ENCODE data around the gene MROH7.

MROH7 gene

DNA sequence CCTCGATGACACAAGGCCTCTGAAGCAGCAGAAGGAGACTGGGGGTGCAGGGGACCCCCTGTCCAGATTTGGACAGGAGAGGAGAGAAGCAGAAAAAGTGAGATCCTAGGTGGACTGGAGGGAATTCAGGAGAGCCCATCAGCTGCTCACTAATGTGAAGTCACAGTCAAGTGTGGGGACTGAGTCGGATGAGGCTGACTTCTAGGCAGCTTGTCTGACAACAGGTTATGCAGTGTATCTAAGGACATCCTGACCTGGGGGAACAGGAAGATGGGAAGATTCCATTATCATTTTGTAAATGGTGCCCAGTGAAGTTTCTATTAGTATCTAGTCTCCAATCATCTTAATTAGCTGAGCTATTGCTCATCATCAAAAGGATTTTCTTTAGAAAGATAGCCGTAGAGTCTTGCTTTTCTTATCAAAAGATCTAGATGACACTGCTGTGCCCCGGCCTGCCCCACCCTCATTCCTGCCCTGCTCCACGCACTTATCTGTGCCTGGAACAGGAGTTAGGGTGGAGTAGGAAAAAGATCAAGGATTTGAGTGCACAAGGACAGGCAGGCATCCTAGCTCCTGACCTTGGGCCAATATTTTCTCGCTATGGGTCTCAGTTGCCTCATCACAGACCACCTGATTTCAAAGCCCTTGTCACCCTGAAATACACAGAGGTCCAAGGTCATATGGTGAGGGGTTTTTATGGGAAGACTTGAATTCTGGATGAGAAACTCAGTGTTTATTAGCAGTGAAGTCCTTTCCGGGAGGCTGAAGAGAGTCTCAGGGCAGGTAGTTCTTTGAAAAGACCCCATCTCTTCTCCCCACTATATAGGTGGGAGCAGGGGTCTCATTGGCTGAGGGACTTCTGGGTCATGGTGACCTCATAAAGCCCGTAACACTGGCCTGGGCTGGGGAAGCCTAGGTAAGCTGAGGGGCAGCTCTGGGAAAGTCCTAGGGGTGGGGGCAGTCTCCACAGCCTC, at the start of gene MROH7:
MROH7 (plus strand) TSS at position 924 of the 974 bp plus-strand sequence. CDS start 11,141 bp downstream, outside the sequence.
- Mint-ChIP-seq H3K27ac (no peak within 1 kb of the TSS), H3K9me3 (peaks cover 7% of the 10 kb centered on the region), H3K27me3 (peaks cover 8% of the 10 kb centered on the region), H3K4me3 (no peak within 1 kb of the TSS), H3K4me1 (ENCODE audit: low read depth) (no peaks in the 10 kb centered on the region), H3K36me3 (ENCODE audit: low read depth) (no peaks in the 10 kb centered on the region)

- no peak overlapping the region for H3K4me3 Mint-ChIP-seq
- H3K27me3 Mint-ChIP-seq = no peaks in the 10 kb centered on the region
- H3K36me3 Mint-ChIP-seq (ENCODE audit: low read depth) = no peaks in the 10 kb centered on the region
- no peak overlapping the region for H3K27ac Mint-ChIP-seq
- H3K4me1 Mint-ChIP-seq (ENCODE audit: low read depth) = peaks cover 1% of the 10 kb centered on the region
- no peaks in the 10 kb centered on the region for H3K9me3 Mint-ChIP-seq
These were observed 47.9 kb upstream of the MROH7 start for GRCh38 chr1:54593571-54594160.

DNA sequence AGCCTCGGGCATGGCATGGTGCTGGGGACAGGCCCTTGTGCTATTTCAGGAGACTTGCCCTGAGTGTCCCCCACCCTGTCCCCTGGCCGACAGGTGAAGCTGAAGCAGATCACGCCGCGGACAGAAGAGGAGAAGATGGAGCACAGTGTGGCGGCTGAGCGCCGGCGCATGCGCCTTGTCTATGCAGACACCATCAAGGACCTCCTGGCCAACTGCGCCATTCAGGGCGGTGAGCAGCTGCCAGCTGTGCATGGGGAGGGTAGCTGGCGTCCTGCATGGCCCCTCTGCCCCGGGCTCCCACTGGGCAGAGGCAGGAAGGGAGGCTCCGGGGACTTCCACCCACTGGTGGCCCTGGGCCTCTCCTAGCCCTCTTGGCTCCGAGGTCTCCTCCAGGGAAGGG, 47.1 kb upstream of the MROH7 start:
- H3K4me3 Mint-ChIP-seq = no peak overlapping the region
- H3K4me1 Mint-ChIP-seq (ENCODE audit: low read depth) = no peaks in the 10 kb centered on the region
- no peaks in the 10 kb centered on the region for H3K36me3 Mint-ChIP-seq (ENCODE audit: low read depth)
- H3K9me3 Mint-ChIP-seq = no peaks in the 10 kb centered on the region
- H3K27me3 Mint-ChIP-seq = no peaks in the 10 kb centered on the region
- H3K27ac Mint-ChIP-seq = no peak overlapping the region

DNA sequence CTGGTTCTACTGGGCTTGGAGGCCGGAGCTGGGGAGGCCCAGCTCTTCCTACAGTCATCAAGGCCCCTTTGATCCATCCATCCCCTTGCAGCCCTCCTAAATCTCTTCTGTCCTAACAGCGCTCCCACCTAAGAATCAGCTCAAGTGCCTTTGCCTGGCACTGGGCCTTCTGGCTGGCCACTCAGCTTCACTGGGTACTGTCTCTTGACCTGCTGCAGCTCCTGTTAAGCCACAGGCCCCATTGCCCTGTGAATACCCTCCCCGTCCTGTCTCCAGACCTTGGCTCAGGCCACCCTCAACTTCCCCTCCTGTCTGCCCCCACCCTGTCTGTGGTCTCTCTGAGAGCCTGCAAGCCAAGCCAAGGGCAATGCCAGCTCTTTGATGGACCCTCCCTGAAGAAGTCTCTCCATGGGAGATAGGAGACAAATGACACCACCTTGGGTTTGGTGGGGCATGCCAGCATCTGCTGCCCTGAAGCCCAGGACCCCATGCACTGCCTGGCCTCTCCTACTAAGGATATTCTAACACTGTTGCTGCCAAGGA, 45.6 kb upstream of the MROH7 start:
- H3K4me3 Mint-ChIP-seq = no peak overlapping the region
- H3K36me3 Mint-ChIP-seq (ENCODE audit: low read depth) = no peaks in the 10 kb centered on the region
- no peaks in the 10 kb centered on the region for H3K4me1 Mint-ChIP-seq (ENCODE audit: low read depth)
- H3K27ac Mint-ChIP-seq = no peak overlapping the region
- H3K27me3 Mint-ChIP-seq = no peaks in the 10 kb centered on the region
- no peaks in the 10 kb centered on the region for H3K9me3 Mint-ChIP-seq

- no peaks in the 10 kb centered on the region for H3K9me3 Mint-ChIP-seq
- H3K27ac Mint-ChIP-seq = no peak overlapping the region
These were observed 44.8 kb upstream of the MROH7 start for GRCh38 chr1:54596756-54597155.

GRCh38 chr1:54597455-54598030, 44.0 kb upstream of the MROH7 start:
- Mint-ChIP-seq H3K9me3 (no peaks in the 10 kb centered on the region), H3K27me3 (no peaks in the 10 kb centered on the region), H3K36me3 (ENCODE audit: low read depth) (no peaks in the 10 kb centered on the region), H3K4me3 (no peak overlapping the region), H3K4me1 (ENCODE audit: low read depth) (no peaks in the 10 kb centered on the region), H3K27ac (no peak overlapping the region)

More at GRCh38 chr1:54596756-54597155, 44.8 kb upstream of the MROH7 start:
- no peaks in the 10 kb centered on the region for H3K4me1 Mint-ChIP-seq (ENCODE audit: low read depth)
- H3K36me3 Mint-ChIP-seq (ENCODE audit: low read depth) = no peaks in the 10 kb centered on the region
- no peaks in the 10 kb centered on the region for H3K27me3 Mint-ChIP-seq
- H3K4me3 Mint-ChIP-seq = no peak overlapping the region

DNA sequence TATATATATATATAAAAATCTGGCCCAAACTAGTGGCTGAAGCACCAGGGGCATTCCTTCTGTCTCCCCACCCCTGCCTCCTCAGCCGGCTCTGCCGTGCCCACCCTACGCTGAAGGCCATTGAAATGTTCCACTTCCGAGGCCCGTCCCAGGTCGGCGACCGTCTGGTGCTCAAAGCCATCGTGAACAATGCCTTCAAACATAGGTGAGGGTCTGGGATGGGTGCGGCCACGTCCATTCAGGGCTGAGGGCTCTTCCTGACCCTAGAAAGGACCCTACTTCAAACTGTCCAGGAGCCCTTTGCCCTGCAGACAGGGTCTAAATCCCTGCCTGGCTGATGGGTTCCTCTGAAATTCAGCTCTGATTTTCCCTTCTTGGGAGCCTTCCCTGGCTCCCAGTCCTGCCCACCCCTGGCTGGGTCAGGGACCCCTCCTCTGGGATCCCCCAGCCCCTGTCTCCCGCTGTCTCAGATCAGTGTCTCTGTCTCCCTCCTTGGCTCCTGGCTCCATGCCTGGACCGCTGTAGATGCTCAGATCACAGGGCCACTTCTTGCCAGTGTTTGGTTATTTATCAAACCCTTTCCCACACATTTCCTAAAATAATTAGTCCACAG, 42.3 kb upstream of the MROH7 start:
- no peak overlapping the region for H3K4me3 Mint-ChIP-seq
- no peaks in the 10 kb centered on the region for H3K9me3 Mint-ChIP-seq
- H3K27ac Mint-ChIP-seq = no peak overlapping the region
- H3K36me3 Mint-ChIP-seq (ENCODE audit: low read depth) = no peaks in the 10 kb centered on the region
- H3K4me1 Mint-ChIP-seq (ENCODE audit: low read depth) = peaks cover 2% of the 10 kb centered on the region
- H3K27me3 Mint-ChIP-seq = no peaks in the 10 kb centered on the region

DNA sequence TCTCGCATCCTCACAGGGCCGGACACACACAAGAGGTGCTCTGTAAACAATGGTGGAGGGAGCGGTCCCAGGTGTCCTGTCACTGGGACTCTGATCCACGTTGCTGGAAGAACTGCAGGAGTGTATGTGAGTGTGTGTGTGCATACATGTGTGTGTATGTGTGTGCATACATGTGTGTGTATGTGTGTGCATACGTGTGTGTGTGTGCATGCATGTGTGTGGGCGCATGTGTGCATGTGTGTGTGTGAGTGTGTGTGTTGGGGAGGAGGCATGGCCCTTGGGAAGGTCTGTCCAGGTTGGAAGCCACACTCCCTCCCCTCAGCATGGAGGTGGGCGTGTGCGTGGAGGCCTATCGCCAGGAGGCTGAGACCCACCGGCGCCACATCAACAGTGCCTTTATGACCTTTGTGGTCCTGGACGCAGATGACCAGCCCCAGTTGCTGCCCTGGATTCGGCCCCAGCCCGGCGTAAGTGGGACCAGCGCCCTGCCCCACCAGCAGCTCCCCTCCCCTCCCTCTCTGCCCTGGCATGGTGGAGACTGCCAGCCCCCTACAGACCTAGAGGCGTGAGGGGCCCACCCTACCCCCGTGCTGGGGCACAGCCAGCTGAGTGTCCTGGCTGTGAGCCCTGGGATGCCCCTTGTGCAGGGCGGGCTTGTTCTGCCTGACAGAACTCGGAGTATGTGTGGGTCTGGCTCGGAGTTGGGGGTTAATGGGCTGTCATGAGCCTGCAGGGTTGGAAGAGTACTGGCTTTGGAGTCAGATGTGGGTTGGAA, 40.5 kb upstream of the MROH7 start:
- Mint-ChIP-seq H3K4me3 (no peak overlapping the region), H3K27me3 (no peaks in the 10 kb centered on the region), H3K27ac (no peak overlapping the region), H3K4me1 (ENCODE audit: low read depth) (peaks cover 14% of the 10 kb centered on the region), H3K9me3 (no peaks in the 10 kb centered on the region), H3K36me3 (ENCODE audit: low read depth) (no peaks in the 10 kb centered on the region)

GRCh38 chr1:54601730-54602129, 39.9 kb upstream of the MROH7 start:
- Mint-ChIP-seq H3K36me3 (ENCODE audit: low read depth) (no peaks in the 10 kb centered on the region), H3K4me3 (no peak overlapping the region), H3K4me1 (ENCODE audit: low read depth) (peaks cover 14% of the 10 kb centered on the region), H3K9me3 (no peaks in the 10 kb centered on the region), H3K27ac (no peak overlapping the region), H3K27me3 (no peaks in the 10 kb centered on the region)

GRCh38 chr1:54602554-54602953, 39.0 kb upstream of the MROH7 start:
- Mint-ChIP-seq H3K27ac (no peak overlapping the region), H3K36me3 (ENCODE audit: low read depth) (no peaks in the 10 kb centered on the region), H3K9me3 (no peaks in the 10 kb centered on the region), H3K4me1 (ENCODE audit: low read depth) (peaks cover 14% of the 10 kb centered on the region), H3K27me3 (no peaks in the 10 kb centered on the region), H3K4me3 (no peak overlapping the region)

- Mint-ChIP-seq H3K36me3 (ENCODE audit: low read depth) (no peaks in the 10 kb centered on the region), H3K9me3 (no peaks in the 10 kb centered on the region), H3K27ac (no peak overlapping the region), H3K4me1 (ENCODE audit: low read depth) (peaks cover 14% of the 10 kb centered on the region), H3K4me3 (no peak overlapping the region), H3K27me3 (no peaks in the 10 kb centered on the region)
These were observed 38.3 kb upstream of the MROH7 start for GRCh38 chr1:54603241-54603640.

GRCh38 chr1:54604051-54604450, 37.5 kb upstream of the MROH7 start:
- Mint-ChIP-seq H3K27ac (no peak overlapping the region), H3K36me3 (ENCODE audit: low read depth) (no peaks in the 10 kb centered on the region), H3K4me1 (ENCODE audit: low read depth) (peaks cover 14% of the 10 kb centered on the region), H3K9me3 (no peaks in the 10 kb centered on the region), H3K27me3 (no peaks in the 10 kb centered on the region), H3K4me3 (no peak overlapping the region)

DNA sequence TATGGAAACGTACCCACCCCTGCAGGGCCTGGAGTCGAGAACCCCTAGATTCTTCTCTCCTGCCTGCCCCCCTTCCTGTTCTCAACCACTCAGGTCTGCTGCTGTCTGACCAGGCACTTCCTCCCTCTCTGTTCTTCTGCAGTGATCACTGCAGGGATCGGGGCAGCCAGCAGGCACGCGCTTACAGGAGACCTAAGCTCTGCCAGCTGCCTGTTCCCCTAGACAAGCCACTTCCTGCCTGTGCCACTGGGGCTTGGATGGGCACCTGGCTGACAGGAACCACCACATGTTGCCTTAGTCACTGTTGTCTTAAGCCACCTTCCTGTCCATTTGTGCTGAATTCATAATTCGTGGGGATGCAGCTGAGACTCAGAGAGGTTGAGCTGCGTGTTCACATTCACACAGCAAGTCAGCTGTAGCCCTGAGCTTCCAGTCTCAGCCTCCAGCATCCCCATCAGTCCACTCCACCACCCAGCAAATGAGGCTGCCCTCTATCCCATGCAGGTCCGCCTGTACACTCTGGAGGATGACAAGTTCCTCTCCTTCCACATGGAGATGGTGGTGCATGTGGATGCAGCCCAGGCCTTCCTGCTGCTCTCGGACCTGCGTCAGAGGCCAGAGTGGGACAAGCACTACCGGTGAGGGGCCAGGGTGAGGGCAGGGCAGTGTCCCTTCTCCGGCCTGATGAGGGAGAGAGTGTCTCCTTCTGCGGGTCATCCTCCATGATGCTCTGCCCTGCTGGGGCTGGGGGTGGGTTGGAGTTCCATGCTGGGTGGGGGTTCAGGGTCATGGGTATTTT, 36.8 kb upstream of the MROH7 start:
- H3K4me1 Mint-ChIP-seq (ENCODE audit: low read depth) = peaks cover 14% of the 10 kb centered on the region
- no peaks in the 10 kb centered on the region for H3K9me3 Mint-ChIP-seq
- H3K36me3 Mint-ChIP-seq (ENCODE audit: low read depth) = no peaks in the 10 kb centered on the region
- H3K27me3 Mint-ChIP-seq = no peaks in the 10 kb centered on the region
- no peak overlapping the region for H3K4me3 Mint-ChIP-seq
- H3K27ac Mint-ChIP-seq = no peak overlapping the region

Measured in stimulated activated naive CD8-positive, alpha-beta T cell treated with anti-CD3 and anti-CD28 coated beads, Interleukin-15, Interleukin-2, amounts not matched to agents 100 ng/mL and 50 ng/mL, for 24 hours (primary cell).